ENCODE data around the gene PPFIBP2.

PPFIBP2 gene

GRCh38 chr11:7518811-7519562 lies 5.2 kb downstream of the PPFIBP2 start:
- peaks cover 53% of the 10 kb centered on the region for H3K79me2 ChIP-seq (ENCODE audit: low read length)
- H3K27ac ChIP-seq (ENCODE audit: low read length), result no peak overlapping the region
- H3K9me2 ChIP-seq (replicated peaks; ENCODE audit: insufficient read depth, low read length), result no peaks in the 10 kb centered on the region
- DNase-seq, result no peak
- H2AFZ ChIP-seq (ENCODE audit: low read length), result no peak overlapping the region
- no peak overlapping the region for H3K4me3 ChIP-seq (ENCODE audit: low read length)
- no peak overlapping the region for H3K9ac ChIP-seq (ENCODE audit: low read length)
- H3K27me3 ChIP-seq (replicated peaks; ENCODE audit: insufficient read depth, low read length), result no peaks in the 10 kb centered on the region
- no peaks in the 10 kb centered on the region for H3K9me3 ChIP-seq (replicated peaks; ENCODE audit: insufficient read depth, low read length)
- peaks cover 14% of the 10 kb centered on the region for H3F3A ChIP-seq (ENCODE audit: insufficient read depth, low read length)
- no peaks in the 10 kb centered on the region for H4K20me1 ChIP-seq (ENCODE audit: insufficient read depth, low read length)
- H3K4me2 ChIP-seq (ENCODE audit: low read depth, low read length), result no peak overlapping the region
- H3K4me1 ChIP-seq (ENCODE audit: low read length), result peaks cover 42% of the 10 kb centered on the region
- no peaks in the 10 kb centered on the region for H3K36me3 ChIP-seq (replicated peaks; ENCODE audit: insufficient read depth, low read length)
- no peak for TF ChIP-seq EZH2phosphoT487 (IDR thresholded peaks at IDR 0.05; ENCODE audit: low read length)
- TF ChIP-seq EZH2 (optimal IDR thresholded peaks at IDR 0.05; ENCODE audit: low read depth, low read length), result no peak
- TF ChIP-seq CTCF (IDR thresholded peaks at IDR 0.05; ENCODE audit: low read length), result no peak

- no peak overlapping the region for H3K4me3 ChIP-seq (ENCODE audit: low read length)
- H3F3A ChIP-seq (ENCODE audit: insufficient read depth, low read length), result peaks cover 14% of the 10 kb centered on the region
- H3K4me1 ChIP-seq (ENCODE audit: low read length), result peaks cover 36% of the 10 kb centered on the region
- peak overlapping the region; percentile 46; the same call in 1 of the 2 replicates for H3K4me2 ChIP-seq (ENCODE audit: low read depth, low read length)
- H3K9me3 ChIP-seq (replicated peaks; ENCODE audit: insufficient read depth, low read length), result no peaks in the 10 kb centered on the region
- peak overlapping the region; percentile 75 for H3K27ac ChIP-seq (ENCODE audit: low read length)
- H3K9me2 ChIP-seq (replicated peaks; ENCODE audit: insufficient read depth, low read length), result no peaks in the 10 kb centered on the region
- no peak for DNase-seq
- H3K9ac ChIP-seq (ENCODE audit: low read length), result peak overlapping the region; percentile 13; the same call in 1 of the 2 replicates
- no peak overlapping the region for H2AFZ ChIP-seq (ENCODE audit: low read length)
- TF ChIP-seq EZH2phosphoT487 (IDR thresholded peaks at IDR 0.05; ENCODE audit: low read length), result no peak
- no peak for TF ChIP-seq CTCF (IDR thresholded peaks at IDR 0.05; ENCODE audit: low read length)
- no peak for TF ChIP-seq EZH2 (optimal IDR thresholded peaks at IDR 0.05; ENCODE audit: low read depth, low read length)
- H4K20me1 ChIP-seq (ENCODE audit: insufficient read depth, low read length), result no peaks in the 10 kb centered on the region
- no peaks in the 10 kb centered on the region for H3K36me3 ChIP-seq (replicated peaks; ENCODE audit: insufficient read depth, low read length)
- H3K27me3 ChIP-seq (replicated peaks; ENCODE audit: insufficient read depth, low read length), result no peaks in the 10 kb centered on the region
- H3K79me2 ChIP-seq (ENCODE audit: low read length), result peaks cover 52% of the 10 kb centered on the region
These were observed 6.5 kb downstream of the PPFIBP2 start for GRCh38 chr11:7520011-7520942.

- Histone ChIP-seq H3F3A (ENCODE audit: insufficient read depth, low read length) (peaks cover 14% of the 10 kb centered on the region), H3K4me3 (ENCODE audit: low read length) (no peak overlapping the region), H2AFZ (ENCODE audit: low read length) (no peak overlapping the region), H4K20me1 (ENCODE audit: insufficient read depth, low read length) (no peaks in the 10 kb centered on the region), H3K27ac (ENCODE audit: low read length) (peak overlapping the region; percentile 75), H3K4me1 (ENCODE audit: low read length) (peaks cover 36% of the 10 kb centered on the region), H3K4me2 (ENCODE audit: low read depth, low read length) (peak overlapping the region; percentile 46), H3K9ac (ENCODE audit: low read length) (no peak overlapping the region; the same call in 1 of the 2 replicates), H3K9me2 (replicated peaks; ENCODE audit: insufficient read depth, low read length) (no peaks in the 10 kb centered on the region), H3K27me3 (replicated peaks; ENCODE audit: insufficient read depth, low read length) (no peaks in the 10 kb centered on the region), H3K79me2 (ENCODE audit: low read length) (peaks cover 47% of the 10 kb centered on the region), H3K36me3 (replicated peaks; ENCODE audit: insufficient read depth, low read length) (no peaks in the 10 kb centered on the region), H3K9me3 (replicated peaks; ENCODE audit: insufficient read depth, low read length) (no peaks in the 10 kb centered on the region)
- DNase-seq, result peak; percentile 76
- TF ChIP-seq EZH2phosphoT487 (IDR thresholded peaks at IDR 0.05; ENCODE audit: low read length), result no peak
- no peak for TF ChIP-seq CTCF (IDR thresholded peaks at IDR 0.05; ENCODE audit: low read length)
- TF ChIP-seq EZH2 (optimal IDR thresholded peaks at IDR 0.05; ENCODE audit: low read depth, low read length), result no peak
These were observed 7.2 kb downstream of the PPFIBP2 start for GRCh38 chr11:7520981-7521487.
